Suppressor macrophage treated with lipopolysaccharide for 4 hours (primary cell): Measurements from ENCODE around the gene DLG2.
"Not testable (repeated sequence)": the region's sequence is repeated elsewhere in the genome, so short reads cannot be mapped to it uniquely, and the experiment has no call there.

ENCODE experiments used
- DNase-seq: peaks from one replicate; pipeline ENCODE4 v3.0.0-alpha.2; 2020

Gene DLG2

DNA sequence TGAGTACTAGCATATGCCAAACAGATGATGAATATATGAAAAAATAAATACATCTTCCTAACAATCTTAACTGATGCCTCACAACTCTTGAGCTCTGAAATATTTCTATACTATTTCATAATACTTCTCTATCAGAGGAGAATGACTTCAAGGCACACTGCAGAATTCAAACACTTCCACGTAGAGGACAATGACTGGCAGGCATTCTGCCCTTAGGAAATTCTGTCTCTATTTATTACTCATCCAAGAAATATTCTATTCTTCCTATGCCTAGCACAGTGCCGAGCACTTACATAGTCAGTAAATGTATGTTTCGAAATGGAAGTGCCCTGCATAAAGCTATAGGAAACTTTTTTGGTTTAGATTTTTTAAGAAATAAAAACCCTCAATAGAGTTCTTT lies 809.1 kb downstream of the DLG2 start:
- no peak for DNase-seq

DNA sequence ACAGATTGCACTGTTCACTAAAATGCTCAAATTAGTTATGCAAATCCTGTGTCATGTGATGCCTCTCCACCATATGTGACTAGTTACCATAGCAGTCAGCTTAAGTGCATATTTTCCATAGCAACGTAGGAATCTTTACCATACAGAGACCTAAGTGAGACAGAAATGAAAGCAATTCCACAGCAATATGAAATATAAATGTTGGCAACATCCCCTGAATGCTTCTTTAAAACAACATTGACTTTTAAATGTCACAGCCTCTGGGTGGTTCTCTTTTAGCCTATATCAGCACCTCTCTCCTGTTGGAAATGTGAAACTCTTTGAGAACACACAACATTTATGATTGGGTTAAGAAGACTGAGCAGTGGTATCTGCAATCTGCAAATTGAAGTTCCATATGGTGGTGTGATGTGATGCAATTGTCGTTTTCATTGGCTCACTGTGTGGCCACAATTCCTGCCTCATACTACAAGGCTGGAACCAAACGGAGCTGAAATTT lies 814.6 kb downstream of the DLG2 start:
- DNase-seq = no peak

DNA sequence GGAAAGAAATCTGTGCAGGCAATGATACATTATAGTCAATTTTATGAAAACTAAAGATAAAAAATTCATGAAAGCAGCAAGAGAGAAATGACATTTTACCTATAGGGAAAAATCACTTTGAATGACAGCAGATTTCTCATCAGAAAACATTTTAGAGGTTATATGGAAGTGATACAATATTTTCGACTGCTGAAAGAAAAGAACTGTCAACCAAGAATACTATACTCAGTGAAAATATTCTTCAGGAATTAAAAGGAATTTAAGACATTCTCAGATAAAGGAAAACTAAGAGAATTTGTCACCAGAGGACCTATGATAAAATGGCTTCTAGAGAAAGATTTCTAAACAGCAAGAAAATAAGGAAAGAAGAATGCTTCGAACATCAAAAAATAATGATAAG lies 820.8 kb downstream of the DLG2 start:
- DNase-seq = no peak

DNA sequence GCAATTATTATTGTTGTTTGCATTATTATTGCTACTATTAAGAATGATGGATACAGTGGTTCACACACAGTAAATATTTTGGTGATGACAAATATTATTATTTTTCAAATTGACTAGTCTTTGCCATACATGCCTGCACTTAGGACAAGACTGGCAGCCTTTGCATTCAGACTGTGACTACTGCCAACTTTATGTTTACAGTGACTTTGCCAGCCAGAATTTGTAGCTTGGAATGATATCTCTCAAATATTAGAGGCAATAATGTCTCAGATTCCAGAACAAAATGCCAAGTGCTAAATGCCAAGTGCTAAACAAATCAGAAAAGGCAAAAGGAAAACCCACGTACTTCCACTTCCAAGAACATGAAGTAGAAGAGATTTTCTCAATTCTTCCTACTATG lies 823.1 kb downstream of the DLG2 start:
- DNase-seq = no peak

DNA sequence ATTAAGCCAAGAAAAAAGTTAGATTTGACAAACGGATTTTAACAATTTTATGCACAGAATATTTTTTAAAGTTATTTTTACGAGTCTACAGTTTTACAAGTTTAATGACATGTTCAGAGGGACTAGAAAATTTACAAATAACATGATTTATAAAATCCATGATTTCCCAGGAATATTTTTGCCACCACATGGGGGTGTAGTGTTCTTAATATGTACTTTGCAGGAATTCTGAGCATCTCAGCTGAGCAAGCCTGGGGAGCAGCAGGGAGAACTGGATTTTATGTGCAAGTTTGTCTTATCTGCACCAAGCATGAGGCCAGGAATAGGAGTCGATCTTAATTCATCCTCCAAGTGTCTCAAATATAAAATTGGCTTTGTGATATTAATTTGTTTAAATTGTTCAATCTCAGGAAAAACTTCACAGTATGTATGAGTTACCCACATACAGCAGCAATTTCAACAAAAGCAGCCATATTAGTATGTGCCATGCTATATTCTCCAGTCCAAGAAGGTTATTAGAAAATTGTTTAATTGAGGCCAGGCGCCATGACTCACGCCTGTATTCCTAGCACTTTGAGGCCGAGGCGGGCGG lies 826.3 kb downstream of the DLG2 start:
- DNase-seq = no peak

DNA sequence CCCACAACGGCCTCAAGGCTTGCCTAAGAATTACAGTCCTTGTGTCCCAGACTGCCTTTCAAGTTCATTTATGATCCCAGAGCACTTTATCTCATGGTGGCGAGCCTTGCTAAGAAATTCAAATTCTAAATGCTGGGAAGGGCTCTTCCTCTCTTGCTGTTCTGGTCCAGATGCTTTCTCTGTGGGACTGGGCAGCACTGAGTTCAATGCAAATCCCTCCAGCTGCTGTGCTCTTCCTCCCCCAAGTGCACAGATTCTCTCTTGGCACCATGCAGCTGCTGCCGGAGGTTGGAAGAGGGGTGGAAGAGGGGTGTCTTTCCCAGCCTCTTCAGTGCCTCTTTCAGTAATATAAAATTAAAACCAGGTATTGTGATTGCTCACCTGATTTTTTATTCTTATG lies 828.0 kb downstream of the DLG2 start:
- no peak for DNase-seq

DNA sequence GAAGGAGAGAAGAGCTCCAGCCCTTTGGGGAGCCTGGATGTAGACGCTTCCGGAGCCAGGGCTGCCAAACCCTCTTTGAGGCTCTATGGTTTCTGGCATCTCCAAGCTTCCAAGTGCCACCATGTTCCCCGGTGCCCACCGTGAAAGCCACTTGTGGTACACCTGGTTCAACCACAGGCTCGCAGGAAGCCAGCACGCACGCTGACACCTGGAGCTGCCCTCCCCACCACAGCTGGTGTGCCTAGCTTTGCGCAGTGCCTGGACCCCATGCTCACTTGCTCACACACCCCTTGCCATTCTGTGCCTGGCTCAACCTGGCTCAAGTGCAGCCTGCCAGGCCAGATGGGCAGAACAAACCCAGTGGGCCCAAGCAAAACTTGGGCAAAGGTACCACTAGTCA lies 831.4 kb downstream of the DLG2 start:
- no peak for DNase-seq

DNA sequence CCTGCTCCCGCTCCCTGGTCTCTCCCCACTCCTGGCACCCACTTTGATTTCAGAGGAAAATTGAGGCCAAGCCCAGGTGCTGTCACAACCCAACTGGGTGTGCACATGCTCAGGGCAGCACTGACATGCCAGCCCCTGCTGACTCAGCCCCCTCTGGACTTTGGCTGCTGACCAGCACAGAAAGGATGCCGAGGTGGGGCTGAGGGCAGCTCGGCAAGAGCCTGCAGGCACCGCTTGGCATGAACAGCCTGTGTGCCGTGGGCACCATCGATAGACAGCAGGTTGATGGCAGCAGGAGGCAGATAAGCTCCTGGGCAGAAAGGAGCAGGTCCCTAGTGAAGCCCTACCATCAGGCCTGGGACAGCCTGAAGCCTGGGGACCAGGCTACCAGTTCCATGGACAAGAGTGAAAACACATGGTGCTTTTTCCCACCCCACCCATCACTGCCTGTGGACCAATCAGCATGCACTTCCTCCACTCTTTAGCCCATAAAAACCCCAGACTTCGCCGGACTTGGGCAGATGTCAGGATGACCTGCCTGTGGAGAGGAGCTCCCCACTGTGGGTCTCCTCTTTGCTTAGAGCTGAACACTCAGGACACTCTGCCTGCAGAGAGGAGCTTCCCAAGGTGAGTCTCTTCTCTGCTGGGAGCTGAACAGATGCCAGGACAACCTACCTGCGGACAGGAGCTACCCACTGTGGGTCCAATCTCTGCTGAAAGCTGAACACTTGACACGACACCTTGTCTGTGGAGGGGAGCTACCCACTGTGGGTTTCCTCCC lies 832.3 kb downstream of the DLG2 start:
- no peak for DNase-seq

DNA sequence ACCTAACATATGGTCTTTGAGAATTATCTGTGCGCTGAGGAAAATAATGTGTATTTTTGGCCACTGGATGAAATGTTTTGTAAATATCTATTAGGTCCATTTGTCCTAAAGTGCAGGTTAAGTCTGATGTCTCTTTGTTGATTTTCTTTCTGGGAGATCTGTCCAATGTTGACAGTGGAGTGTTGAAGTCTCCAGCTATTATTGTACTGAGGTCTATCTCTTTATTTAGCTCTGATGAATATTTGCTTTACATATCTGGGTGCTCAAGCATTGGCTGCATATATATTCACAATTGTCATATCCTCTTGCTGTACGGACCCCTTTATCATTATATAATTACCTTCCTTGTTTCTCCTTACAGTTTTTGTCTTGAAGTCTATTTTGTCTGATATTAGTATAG lies 833.8 kb downstream of the DLG2 start:
- DNase-seq = no peak

DNA sequence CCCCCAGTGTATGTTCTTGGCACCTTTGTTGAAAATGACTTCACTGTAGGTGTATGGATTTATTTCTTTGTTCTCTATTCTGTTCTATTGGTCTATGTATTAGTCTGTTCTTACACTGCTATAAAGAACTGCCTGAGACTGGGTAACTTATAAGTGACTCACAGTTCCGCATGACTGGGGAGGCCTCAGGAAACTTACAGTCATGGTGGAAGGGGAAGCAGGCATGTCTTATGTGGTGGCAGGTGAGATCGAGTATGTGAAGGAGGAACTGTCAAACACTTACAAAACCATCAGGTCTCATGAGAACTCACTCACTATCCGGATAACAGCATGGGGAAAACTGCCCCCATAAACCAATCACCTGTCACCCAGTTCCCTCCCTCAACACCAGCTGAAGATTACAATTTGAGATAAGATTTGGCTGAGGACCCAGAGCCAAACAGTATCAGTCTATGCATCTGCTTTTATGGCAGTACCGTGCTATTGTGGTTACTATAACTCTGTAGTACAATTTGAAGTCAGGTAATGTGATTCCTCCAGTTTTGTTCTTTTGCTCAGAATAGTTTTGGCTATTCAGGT lies 836.2 kb downstream of the DLG2 start:
- no peak for DNase-seq

DNA sequence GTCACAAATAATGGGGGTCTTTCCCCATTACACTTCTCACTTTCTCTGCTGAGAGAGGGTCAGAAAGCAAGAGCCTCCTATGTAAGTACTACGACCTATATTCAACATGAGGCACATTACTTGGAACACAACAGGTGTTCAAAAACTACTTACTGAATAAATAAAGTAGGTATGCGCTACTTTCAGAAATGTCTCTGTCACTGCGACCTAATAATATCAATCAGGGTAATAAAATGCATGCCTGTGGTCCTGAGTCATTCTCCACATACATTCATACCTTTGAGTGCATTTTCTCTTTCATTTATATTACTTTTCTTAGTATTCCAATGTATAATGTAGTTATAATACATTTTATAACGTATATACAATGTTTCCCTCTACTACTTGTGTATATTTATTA lies 838.9 kb downstream of the DLG2 start:
- no peak for DNase-seq

DNA sequence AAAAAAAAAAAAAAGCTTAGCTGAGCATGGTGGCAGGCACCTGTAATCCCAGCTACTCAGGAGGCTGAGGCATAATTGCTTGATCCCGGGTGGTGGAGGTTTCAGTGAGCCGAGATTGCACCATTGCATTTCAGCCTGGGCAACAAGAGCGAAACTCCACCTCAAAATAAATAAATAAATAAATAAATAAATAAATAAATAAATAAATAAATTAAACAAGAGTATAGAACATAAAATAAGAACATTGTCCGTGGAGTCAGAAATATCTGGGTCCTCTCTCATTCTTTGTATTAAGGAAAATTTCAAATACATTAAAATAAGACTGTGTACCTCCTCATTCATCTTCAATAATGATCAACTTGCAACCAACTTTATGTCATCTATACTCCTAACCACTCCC lies 843.0 kb downstream of the DLG2 start:
- DNase-seq = not testable (repeated sequence)

DNA sequence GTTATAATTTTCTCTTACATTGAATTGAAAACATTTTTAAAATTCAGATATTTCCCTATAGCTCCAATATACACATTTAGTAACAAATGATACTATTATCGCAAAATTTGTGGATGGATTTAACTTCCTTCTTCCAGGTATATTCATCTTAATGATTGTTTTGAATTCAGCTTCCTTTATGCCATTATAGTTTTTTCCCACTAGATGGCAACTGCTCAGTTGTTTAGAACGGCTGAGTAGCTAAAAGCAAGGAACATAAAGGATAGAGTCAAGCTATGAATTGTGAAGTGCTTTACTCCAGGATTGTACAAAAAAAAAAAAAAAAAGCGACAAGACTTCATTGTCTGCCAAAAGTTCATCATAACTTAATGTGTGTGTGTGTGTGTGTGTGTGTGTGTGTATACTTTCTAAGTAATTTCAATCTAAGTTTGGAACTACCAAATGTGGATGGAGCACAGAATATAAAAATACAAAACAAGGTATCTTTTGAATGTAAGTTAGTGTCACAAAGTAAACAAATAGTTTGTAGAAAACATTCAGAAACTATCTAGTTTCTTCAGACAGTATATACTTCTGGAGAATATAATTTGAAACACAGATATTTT lies 846.4 kb downstream of the DLG2 start:
- peak; percentile 3 for DNase-seq

DNA sequence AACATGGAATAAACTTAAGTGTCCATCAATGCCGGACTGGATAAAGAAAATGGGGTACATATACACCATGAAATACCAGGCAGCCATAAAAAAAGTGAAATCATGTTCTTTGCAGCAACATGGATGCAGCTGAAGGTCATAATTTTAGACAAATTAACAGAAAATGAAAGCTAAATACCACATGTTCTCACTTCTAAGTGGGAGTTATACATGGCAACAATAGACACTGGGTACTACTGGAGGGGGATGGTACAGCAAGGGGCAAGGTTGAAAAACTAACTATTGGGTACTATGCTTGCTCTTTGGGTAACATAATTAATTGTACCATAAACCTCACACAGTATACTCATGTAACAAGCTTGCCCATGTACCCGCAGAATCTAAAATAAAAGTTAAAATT lies 851.6 kb downstream of the DLG2 start:
- DNase-seq = no peak

DNA sequence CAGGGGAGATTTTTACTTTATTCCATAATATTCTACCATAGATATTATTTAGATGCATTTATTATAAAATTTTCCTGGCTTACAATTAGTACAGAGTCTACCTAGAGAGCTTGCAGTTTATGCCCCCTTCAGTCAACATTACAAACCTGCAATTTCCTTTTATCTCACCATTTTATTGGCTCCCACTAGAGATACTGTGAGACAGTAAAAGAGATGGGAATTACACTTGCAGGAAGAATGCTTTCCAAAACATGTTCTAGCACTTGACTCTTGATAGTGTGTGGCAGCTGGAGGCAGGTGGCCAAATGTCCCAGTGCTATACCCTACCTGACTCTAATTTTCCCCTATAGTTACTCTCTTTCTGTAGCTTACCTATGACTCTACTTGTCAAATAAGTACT lies 863.2 kb downstream of the DLG2 start:
- DNase-seq = no peak

DNA sequence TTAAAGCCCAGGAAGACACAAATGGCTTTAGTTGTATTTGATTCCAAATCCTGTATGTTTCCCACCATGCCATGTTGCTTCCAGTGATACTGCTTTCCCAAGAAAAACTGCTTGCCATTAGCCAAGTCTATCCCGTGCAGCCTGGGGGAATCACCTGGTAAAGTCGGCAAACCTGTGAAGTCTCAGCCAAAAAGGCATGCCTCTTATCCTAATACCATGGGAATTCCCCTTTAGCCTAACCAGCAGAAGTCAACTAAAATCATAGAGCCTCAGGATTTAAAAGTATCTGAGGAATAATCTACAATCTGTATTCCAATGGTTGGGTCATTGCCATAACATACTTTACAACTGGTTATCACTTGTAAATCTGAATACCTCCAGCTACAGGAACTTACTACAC lies 869.4 kb downstream of the DLG2 start:
- DNase-seq = no peak

DNA sequence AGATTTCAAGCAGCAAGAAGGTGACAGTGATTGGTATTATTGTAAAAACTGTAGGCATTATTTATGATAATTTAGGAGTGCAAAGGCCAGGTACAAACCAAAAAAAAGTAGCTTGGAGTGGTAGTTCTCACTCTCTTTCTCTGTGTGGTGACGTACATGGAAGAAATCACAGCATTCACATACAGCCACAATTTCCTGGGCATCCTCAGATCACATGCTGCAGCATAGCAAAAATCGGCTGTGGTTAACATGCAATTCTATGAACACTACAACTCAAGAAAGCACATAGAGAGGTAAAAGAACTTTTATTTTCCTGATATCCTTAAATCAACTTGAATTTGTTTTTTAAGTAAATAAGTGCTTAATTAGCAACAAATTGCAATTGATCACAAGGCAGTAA lies 875.8 kb downstream of the DLG2 start:
- DNase-seq = no peak

DNA sequence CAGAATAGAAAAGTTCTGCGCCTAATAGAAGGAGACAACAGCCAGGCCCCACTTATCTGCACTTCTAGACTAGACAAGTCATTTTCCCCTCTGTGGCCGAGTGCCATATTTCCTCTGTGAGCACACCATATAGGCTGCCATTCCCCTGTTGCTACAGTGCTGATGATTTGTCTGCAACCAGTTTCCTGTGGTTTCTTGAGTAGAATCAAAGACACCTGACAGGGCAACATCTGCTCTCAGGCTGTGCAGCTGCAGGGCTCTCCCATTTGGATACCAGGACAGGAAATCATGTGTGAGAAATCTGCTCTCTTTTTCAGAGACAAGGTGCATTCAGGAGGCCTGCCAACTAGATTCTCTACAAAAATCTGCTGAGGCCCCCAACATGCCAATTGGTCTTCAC lies 879.3 kb downstream of the DLG2 start:
- no peak for DNase-seq

DNA sequence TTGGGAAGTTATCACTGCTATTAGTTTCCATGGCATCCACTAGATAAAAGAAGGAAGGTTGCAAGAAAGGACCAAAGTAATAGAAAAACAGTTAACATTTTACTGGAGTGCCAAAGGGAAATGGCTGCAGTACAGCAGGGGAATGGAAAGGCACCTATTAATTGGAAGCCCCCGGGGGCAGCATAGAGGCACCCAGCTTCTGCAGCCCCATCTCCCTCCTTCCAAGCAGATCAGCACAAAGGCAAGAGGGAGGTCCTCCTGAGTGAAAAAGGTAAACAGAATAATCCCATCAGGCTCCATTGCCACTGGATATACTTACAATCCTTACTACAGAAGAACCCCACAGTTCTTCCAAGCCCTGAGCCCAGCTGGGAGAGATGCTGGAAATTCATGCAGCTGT lies 887.1 kb downstream of the DLG2 start:
- DNase-seq = no peak

DNA sequence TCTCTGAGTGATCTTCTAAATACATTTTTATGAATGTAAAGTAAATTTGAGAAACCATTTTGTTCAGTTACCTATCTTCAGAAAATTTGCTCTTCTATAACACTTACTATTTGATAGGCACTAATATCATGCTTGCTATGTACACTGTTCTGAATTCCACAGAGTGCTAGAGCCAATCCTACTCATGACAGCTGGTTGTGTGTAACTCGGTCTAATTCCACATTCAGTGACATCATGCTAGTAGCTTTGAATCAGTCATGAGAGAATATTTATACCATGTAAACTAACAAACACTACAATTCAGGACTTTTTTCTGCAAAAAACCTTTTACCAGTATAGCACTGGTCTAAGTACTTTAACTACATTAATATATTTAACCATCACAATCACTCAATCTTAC lies 902.9 kb downstream of the DLG2 start:
- no peak for DNase-seq

DNA sequence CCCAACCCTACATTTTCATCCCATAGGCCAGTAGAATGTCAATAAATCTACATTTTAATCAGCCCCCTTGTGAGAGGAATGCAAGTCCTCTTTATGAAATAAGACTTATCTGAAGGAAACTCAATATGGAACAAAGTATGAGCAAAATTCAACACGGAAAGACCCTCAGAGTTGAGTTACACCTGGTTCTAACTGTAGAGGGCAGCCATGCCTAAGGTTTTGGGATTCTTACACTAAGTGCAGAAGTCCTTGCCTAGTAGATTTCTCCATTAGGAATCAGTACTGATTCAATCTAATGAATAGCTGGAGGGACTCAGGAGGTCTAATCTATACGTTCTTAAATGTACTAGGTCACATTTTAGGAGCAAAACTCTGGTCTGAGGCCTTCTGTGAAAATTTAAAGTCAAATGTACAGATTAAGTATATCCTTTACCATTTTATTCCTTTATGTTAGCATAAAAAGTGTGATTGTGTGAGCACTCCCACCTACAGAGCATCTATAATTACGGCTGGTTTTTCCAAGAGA lies 904.5 kb downstream of the DLG2 start:
- DNase-seq = no peak

DNA sequence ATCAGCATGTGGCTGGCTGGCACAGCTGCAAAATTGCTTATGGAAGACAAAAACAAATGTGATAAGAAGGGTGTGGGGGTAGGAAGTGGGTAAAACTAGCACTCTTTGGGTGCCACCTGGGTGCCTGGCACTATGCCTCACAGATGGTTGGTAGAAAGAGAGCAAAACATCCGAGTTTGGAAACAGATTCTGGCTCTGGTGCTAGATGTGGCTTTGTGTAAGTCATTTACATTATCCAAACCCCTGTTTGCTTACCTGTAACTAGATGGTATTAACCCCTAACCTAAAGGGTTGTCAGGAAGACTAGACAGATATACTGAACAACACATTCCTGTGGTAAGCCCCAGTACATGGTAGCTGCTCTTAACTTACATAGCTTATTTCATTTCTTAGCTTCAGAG lies 905.6 kb downstream of the DLG2 start:
- no peak for DNase-seq

DNA sequence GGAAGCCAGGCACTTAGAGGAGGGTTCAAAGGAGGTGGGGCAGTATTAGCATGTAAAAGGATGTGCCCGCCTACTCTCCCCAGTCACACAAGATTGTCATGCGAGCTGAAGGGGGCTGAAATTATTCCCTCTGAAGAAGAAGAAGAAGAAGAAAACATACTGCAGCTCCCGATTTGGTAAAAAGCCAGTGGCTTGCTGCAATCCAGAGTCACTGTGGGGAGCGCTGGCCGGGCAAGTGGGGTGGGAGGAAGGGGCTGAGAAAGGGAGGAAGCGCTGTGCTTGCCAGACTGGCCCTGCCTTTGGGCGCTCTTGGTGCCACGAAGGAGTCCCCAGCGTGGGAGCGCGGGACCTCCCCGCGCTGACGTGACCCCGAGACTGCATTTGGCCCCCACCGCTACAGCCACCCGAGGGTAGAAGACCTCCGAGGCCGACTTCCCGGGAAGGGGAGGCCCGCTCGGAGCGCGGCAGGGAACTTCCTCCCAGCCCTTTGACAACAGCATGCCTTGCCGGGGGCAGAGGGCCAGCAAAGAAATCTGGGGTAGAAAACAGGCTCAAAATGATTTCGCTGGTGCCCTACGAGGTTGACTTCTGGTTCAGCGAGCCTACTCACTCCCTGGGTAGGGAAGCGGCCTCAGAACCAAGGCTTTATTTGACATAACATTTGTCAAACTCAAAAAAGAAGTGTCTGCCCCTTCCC lies 906.3 kb downstream of the DLG2 start:
- peak; percentile 8 for DNase-seq
